ENCODE data around the gene STEAP1. TPM values are rescaled to one million over a fixed set of nuclear protein-coding genes. Genes with fewer than 3 reads are reported as not detected.

Gene STEAP1
- 62.9 and 70.6 TPM in 2 replicates for total RNA-seq

GRCh38 chr7:90153943-90154771 lies at the start of gene STEAP1:
STEAP1 (plus strand) TSS chr7:90154469; CDS start chr7:90159789, 5,320 bp downstream.

DNA sequence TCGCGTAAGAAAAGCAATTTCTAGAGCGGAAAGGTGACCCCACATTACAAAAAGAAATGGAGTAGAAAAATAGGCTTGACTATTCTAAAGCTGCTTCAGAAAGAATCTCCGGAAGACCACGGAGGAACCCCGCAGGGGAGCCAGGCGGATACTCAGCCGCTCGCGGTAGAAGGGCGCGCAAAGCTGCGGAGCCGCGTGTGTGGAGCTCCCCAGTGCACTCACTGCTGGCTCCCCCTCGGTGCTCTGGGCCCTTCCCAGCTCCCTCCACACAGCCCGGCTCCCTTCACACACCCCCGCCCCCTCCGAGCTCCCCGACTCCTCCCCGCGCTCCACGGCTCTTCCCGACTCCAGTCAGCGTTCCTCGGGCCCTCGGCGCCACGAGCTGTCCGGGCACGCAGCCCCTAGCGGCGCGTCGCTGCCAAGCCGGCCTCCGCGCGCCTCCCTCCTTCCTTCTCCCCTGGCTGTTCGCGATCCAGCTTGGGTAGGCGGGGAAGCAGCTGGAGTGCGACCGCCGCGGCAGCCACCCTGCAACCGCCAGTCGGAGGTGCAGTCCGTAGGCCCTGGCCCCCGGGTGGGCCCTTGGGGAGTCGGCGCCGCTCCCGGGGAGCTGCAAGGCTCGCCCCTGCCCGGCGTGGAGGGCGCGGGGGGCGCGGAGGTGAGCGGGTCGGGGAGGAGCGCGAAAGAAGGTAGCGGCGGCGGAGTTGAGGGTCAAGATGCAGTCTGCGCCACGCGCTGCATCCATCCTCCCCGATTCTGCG lies 57.3 kb downstream of the STEAP1 start, which contains the start of gene STEAP2:
STEAP2 (plus strand) TSS at position 350 of the 758 bp plus-strand sequence. CDS start 13,343 bp downstream, outside the sequence.

Other genes with a start within 250 kb of the STEAP1 start
- gene STEAP2, start 57.3 kb downstream of the STEAP1 start, total RNA-seq: 6.8 and 8.2 TPM in 2 replicates
- gene CFAP69, start 90.7 kb downstream of the STEAP1 start, total RNA-seq: 2.0 and 3.5 TPM in 2 replicates
- gene FAM237B, start 166.8 kb downstream of the STEAP1 start, total RNA-seq: not detected in 2 replicates
- gene GTPBP10, start 192.2 kb downstream of the STEAP1 start, total RNA-seq: 24.6 and 24.9 TPM in 2 replicates
- gene CLDN12, start 249.0 kb downstream of the STEAP1 start, total RNA-seq: 9.2 and 10.2 TPM in 2 replicates

Measured in thoracic aorta endothelial cell (primary cell).